Left forelimb (tissue), 1 donor: Measurements from ENCODE around the gene CCDC182.

Experiments used
- DNase-seq: peaks from one replicate; pipeline ENCODE4 v3.0.0-alpha.2; 2018; ENCODE audit warnings: low spot score

Gene CCDC182

GRCh38 chr17:57757735-57758134, 12.6 kb upstream of the CCDC182 start:
- DNase-seq = no peak

- DNase-seq = no peak
These were observed 11.9 kb upstream of the CCDC182 start for GRCh38 chr17:57756951-57757350.

- DNase-seq = no peak
These were observed 10.5 kb upstream of the CCDC182 start for GRCh38 chr17:57755480-57756070.

- no peak for DNase-seq
These were observed 7.2 kb upstream of the CCDC182 start for GRCh38 chr17:57752031-57752905.

GRCh38 chr17:57751348-57751971, 6.4 kb upstream of the CCDC182 start:
- DNase-seq = no peak

- DNase-seq = no peak
These were observed 5.8 kb upstream of the CCDC182 start for GRCh38 chr17:57750895-57751294.

- no peak for DNase-seq
These were observed 5.2 kb upstream of the CCDC182 start for GRCh38 chr17:57750109-57750871.

GRCh38 chr17:57749701-57750100, 4.6 kb upstream of the CCDC182 start:
- DNase-seq = no peak

- no peak for DNase-seq
These were observed 2.3 kb upstream of the CCDC182 start for GRCh38 chr17:57747221-57748017.

GRCh38 chr17:57746221-57746620, 1.1 kb upstream of the CCDC182 start:
- DNase-seq = no peak

- DNase-seq = no peak
These were observed 616 bp downstream of the CCDC182 start for GRCh38 chr17:57744195-57745170.

- DNase-seq = no peak
These were observed 4.9 kb downstream of the CCDC182 start for GRCh38 chr17:57740235-57740528.

GRCh38 chr17:57739402-57740234, 5.5 kb downstream of the CCDC182 start:
- DNase-seq = no peak

- no peak for DNase-seq
These were observed 7.6 kb downstream of the CCDC182 start for GRCh38 chr17:57737450-57737849.

- no peak for DNase-seq
These were observed 9.4 kb downstream of the CCDC182 start for GRCh38 chr17:57735707-57736106.

GRCh38 chr17:57735230-57735629, 9.9 kb downstream of the CCDC182 start:
- DNase-seq = no peak

GRCh38 chr17:57733085-57733484, 12.0 kb downstream of the CCDC182 start:
- DNase-seq = no peak

- DNase-seq = no peak
These were observed 13.0 kb downstream of the CCDC182 start for GRCh38 chr17:57732062-57732461.

- no peak for DNase-seq
These were observed 14.9 kb downstream of the CCDC182 start for GRCh38 chr17:57730026-57730701.
